HG03457 (cell line): Measurements from ENCODE around the gene FGF12.

Experiments used
- ATAC-seq: cut with Tn5 transposase; IDR thresholded peaks from one replicate; pipeline ENCODE4 v1.9.1; 2021; ENCODE audit warnings: moderate number of reproducible peaks; ENCODE audit not compliant: unreplicated experiment

FGF12 gene

GRCh38 chr3:192687488-192688152, 39.7 kb downstream of the FGF12 start:
- no peak for ATAC-seq

- no peak for ATAC-seq
Observed at GRCh38 chr3:192685801-192686200, 41.5 kb downstream of the FGF12 start.

GRCh38 chr3:192684151-192684550, 43.2 kb downstream of the FGF12 start:
- no peak for ATAC-seq

- ATAC-seq: peak; percentile 76
Observed at GRCh38 chr3:192675958-192676649, 51.2 kb downstream of the FGF12 start.

GRCh38 chr3:192655628-192656027, 71.7 kb downstream of the FGF12 start:
- ATAC-seq: no peak

GRCh38 chr3:192655040-192655439, 72.3 kb downstream of the FGF12 start:
- no peak for ATAC-seq

GRCh38 chr3:192653862-192654261, 73.5 kb downstream of the FGF12 start:
- no peak for ATAC-seq

GRCh38 chr3:192652727-192653126, 74.6 kb downstream of the FGF12 start:
- ATAC-seq: no peak

GRCh38 chr3:192651836-192652512, 75.4 kb downstream of the FGF12 start:
- no peak for ATAC-seq

- no peak for ATAC-seq
Observed at GRCh38 chr3:192645437-192645836, 81.9 kb downstream of the FGF12 start.

- no peak for ATAC-seq
Observed at GRCh38 chr3:192642651-192643050, 84.7 kb downstream of the FGF12 start.

GRCh38 chr3:192641919-192642318, 85.4 kb downstream of the FGF12 start:
- no peak for ATAC-seq

GRCh38 chr3:192639987-192640386, 87.4 kb downstream of the FGF12 start:
- no peak for ATAC-seq

- no peak for ATAC-seq
Observed at GRCh38 chr3:192637803-192638202, 89.5 kb downstream of the FGF12 start.

- ATAC-seq: no peak
Observed at GRCh38 chr3:192636517-192637444, 90.6 kb downstream of the FGF12 start.

GRCh38 chr3:192629429-192629828, 97.9 kb downstream of the FGF12 start:
- no peak for ATAC-seq

- ATAC-seq: no peak
Observed at GRCh38 chr3:192621909-192622308, 105.4 kb downstream of the FGF12 start.

GRCh38 chr3:192620275-192620674, 107.1 kb downstream of the FGF12 start:
- ATAC-seq: no peak

GRCh38 chr3:192611411-192611810, 115.9 kb downstream of the FGF12 start:
- no peak for ATAC-seq

- no peak for ATAC-seq
Observed at GRCh38 chr3:192608726-192609600, 118.4 kb downstream of the FGF12 start.
